Subcutaneous abdominal adipose tissue (tissue), 5 donors: Measurements from ENCODE around the gene FYN.
"Not testable (repeated sequence)": the region's sequence is repeated elsewhere in the genome, so short reads cannot be mapped to it uniquely, and the experiment has no call there.

Experiments
- H3K27ac ChIP-seq: one replicate; pipeline ENCODE4 v1.7.0; 2013; ENCODE audit warnings: low read depth, mild to moderate bottlenecking, inconsistent platforms, low read length, moderate library complexity
- H3K27me3 ChIP-seq, 5 donors: one replicate each; pipeline ENCODE4 v1.7.0; 2013; ENCODE audit warnings: low read length in 5 of 5, inconsistent platforms in 1 of 5; ENCODE audit not compliant: control insufficient read depth in 5 of 5, insufficient read depth in 4 of 5
- H3K36me3 ChIP-seq, 5 donors: one replicate each; pipeline ENCODE4 v1.7.0; 2013; ENCODE audit warnings: low read length in 5 of 5; ENCODE audit not compliant: control insufficient read depth in 5 of 5, insufficient read depth in 5 of 5
- H3K4me1 ChIP-seq, 5 donors: one replicate each; pipeline ENCODE4 v1.7.0; 2013; ENCODE audit warnings: low read length in 5 of 5, mild to moderate bottlenecking in 3 of 5, moderate library complexity in 1 of 5; ENCODE audit not compliant: control insufficient read depth in 5 of 5, insufficient read depth in 5 of 5
- H3K4me3 ChIP-seq, 5 donors: one replicate each; pipeline ENCODE4 v1.7.0; 2013; ENCODE audit warnings: low read length in 5 of 5, low read depth in 1 of 5
- H3K9ac ChIP-seq, 5 donors: one replicate each; pipeline ENCODE4 v1.7.0; 2013; ENCODE audit warnings: low read length in 5 of 5, mild to moderate bottlenecking in 4 of 5, moderate library complexity in 3 of 5
- H3K9me3 ChIP-seq, 5 donors: one replicate each; pipeline ENCODE4 v1.7.0; 2013; ENCODE audit warnings: low read length in 5 of 5; ENCODE audit not compliant: control insufficient read depth in 5 of 5
- donor health status: healthy.
- donor health status: healthy.
- donor health status: healthy.
- donor health status: healthy.
- donor health status: healthy.

FYN gene

GRCh38 chr6:111908365-111908764 is 35.1 kb upstream of the FYN start:
- H3K9ac ChIP-seq, H3K9me3 ChIP-seq, H3K4me1 ChIP-seq, H3K36me3 ChIP-seq, H3K27me3 ChIP-seq, H3K27ac ChIP-seq, H3K4me3 ChIP-seq: not testable (repeated sequence)

GRCh38 chr6:111900735-111901134 is 27.5 kb upstream of the FYN start:
- Histone ChIP-seq H3K36me3 (no peaks in the 10 kb centered on the region), H3K27me3 (no peaks in the 10 kb centered on the region), H3K27ac (no peak overlapping the region), H3K9ac (no peak overlapping the region), H3K4me1 (peaks cover 0 to 10% (median 6%) of the 10 kb centered on the region in 5 donors), H3K4me3 (no peak overlapping the region), H3K9me3 (no peaks in the 10 kb centered on the region)

- H3K9ac ChIP-seq = no peak overlapping the region
- no peaks in the 10 kb centered on the region for H3K27me3 ChIP-seq
- H3K27ac ChIP-seq = no peak overlapping the region
- H3K9me3 ChIP-seq = no peaks in the 10 kb centered on the region
- H3K4me3 ChIP-seq = no peak overlapping the region
- H3K36me3 ChIP-seq = no peaks in the 10 kb centered on the region
- H3K4me1 ChIP-seq = peaks cover 0 to 15% (median 6%) of the 10 kb centered on the region in 5 donors
Measured at GRCh38 chr6:111899531-111899930, 26.3 kb upstream of the FYN start.

- Histone ChIP-seq H3K4me3 (no peak overlapping the region), H3K36me3 (no peaks in the 10 kb centered on the region), H3K9ac (no peak overlapping the region), H3K27me3 (no peaks in the 10 kb centered on the region), H3K9me3 (no peaks in the 10 kb centered on the region), H3K4me1 (peaks cover 0 to 15% (median 6%) of the 10 kb centered on the region in 5 donors), H3K27ac (no peak overlapping the region)
Measured at GRCh38 chr6:111898452-111898851, 25.2 kb upstream of the FYN start.

DNA sequence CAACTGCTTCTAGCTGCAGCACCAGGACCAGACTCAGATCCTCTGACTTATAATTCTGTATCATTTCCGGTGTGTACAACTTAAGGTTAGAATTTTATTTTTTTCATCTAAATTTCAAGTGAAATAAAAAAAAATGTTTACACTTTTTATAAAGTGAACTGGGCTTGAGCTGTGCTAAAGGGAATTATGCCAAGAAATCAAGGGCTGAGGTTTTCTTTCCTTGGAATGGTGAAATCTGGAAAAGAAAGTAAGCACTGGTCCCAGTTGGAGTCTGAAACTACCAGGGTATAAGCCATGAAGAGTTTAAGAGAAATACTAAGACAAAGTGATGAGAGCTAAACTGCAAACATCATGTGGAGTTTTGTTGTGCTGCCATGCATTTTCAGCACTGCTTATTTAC is 21.7 kb upstream of the FYN start:
- Histone ChIP-seq H3K27ac (no peak overlapping the region), H3K9ac (no peak overlapping the region), H3K9me3 (no peaks in the 10 kb centered on the region), H3K4me1 (peaks cover 0 to 15% (median 6%) of the 10 kb centered on the region in 5 donors), H3K4me3 (no peak overlapping the region), H3K36me3 (no peaks in the 10 kb centered on the region), H3K27me3 (no peaks in the 10 kb centered on the region)

GRCh38 chr6:111894272-111894671 is 21.0 kb upstream of the FYN start:
- Histone ChIP-seq H3K4me3 (no peak overlapping the region), H3K4me1 (peaks cover 0 to 18% (median 8%) of the 10 kb centered on the region in 5 donors), H3K9me3 (no peaks in the 10 kb centered on the region), H3K27me3 (no peaks in the 10 kb centered on the region), H3K36me3 (no peaks in the 10 kb centered on the region), H3K27ac (no peak overlapping the region), H3K9ac (no peak overlapping the region)

DNA sequence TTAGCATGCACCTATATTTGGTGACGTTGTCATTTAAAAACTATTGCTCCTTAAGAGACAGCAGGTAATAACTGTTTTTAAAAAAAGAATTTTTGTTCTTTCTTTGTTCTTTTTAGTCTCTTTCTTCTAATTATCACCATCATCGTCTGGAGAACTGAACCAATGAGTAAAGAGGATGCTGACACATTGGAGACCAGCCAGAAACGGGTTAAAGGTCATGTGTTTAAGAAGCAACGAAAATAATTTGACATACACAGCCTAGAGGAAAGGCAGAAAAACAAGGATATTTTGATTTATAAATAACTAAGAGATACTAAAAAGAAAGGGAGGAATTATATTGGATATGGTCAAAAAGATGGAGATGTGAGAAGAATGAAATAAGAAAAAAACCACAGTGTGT is 19.2 kb upstream of the FYN start:
- Histone ChIP-seq H3K27ac (no peak overlapping the region), H3K27me3 (no peaks in the 10 kb centered on the region), H3K4me3 (no peak overlapping the region), H3K9me3 (no peaks in the 10 kb centered on the region), H3K9ac (no peak overlapping the region), H3K4me1 (peaks cover 0 to 25% (median 15%) of the 10 kb centered on the region in 5 donors), H3K36me3 (no peaks in the 10 kb centered on the region)

- Histone ChIP-seq H3K4me1 (peaks cover 0 to 19% (median 10%) of the 10 kb centered on the region in 5 donors), H3K27me3 (no peaks in the 10 kb centered on the region), H3K4me3 (no peak overlapping the region), H3K36me3 (no peaks in the 10 kb centered on the region), H3K27ac (no peak overlapping the region), H3K9me3 (no peaks in the 10 kb centered on the region), H3K9ac (no peak overlapping the region)
Measured at GRCh38 chr6:111890988-111891387, 17.7 kb upstream of the FYN start.

DNA sequence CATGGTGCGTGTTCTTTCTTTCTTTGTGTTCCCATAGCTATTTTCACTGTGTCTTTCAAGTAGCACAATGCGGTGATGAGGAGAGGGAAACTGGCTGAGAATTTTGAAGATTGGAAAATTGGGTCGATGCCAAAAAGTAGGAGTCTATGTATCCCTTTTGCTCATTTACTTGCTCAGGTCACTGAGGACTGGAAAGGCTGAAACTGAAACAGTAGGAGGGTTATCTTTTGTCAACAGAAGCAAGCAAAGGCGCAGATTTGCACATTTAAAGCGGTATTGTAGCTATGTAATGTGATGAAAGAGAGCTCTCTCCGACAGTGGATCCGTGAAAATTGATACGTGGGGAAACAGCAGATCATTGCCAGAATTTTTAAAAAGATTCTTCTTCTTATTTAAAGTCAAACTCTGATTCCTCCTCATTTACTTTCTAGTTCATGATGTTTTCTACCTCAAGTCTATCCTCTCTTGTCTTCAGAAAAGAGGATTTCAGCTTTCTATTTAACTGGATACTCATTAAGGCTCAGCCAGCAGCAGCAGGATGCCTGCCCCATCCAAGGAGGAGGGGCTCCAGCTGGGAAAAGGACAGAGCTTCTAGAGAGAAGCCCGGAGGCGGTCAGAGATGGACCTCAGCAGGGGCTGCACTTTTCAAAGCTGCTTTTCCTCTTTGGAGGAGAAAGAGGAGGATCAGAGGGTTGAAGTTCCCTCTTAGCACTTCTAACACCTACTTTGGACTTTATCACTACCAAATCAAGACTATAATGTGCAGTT is 15.9 kb upstream of the FYN start:
- no peaks in the 10 kb centered on the region for H3K9me3 ChIP-seq
- H3K36me3 ChIP-seq = no peaks in the 10 kb centered on the region
- H3K27ac ChIP-seq = no peak overlapping the region
- H3K27me3 ChIP-seq = no peaks in the 10 kb centered on the region
- peaks cover 0 to 10% (median 9%) of the 10 kb centered on the region in 5 donors for H3K4me1 ChIP-seq
- peak overlapping the region in 1 of 5 donors; percentile 21 for H3K9ac ChIP-seq
- H3K4me3 ChIP-seq = peak overlapping the region; percentile 31 to 59 (median 49)

- H3K27me3 ChIP-seq, H3K27ac ChIP-seq, H3K9me3 ChIP-seq, H3K9ac ChIP-seq, H3K4me3 ChIP-seq, H3K36me3 ChIP-seq, H3K4me1 ChIP-seq: not testable (repeated sequence)
Measured at GRCh38 chr6:111886793-111887192, 13.5 kb upstream of the FYN start.
